Hippocampal formation (tissue), 2 donors: ENCODE results near the gene ITFG2.
"Not testable (repeated sequence)": the region's sequence is repeated elsewhere in the genome, so short reads cannot be mapped to it uniquely, and the experiment has no call there.

ENCODE experiments used
- DNase-seq, 2 donors: peaks; one replicate each; lab custom pipeline; 2025; lab: John Stamatoyannopoulos, UW

ITFG2 gene

DNA sequence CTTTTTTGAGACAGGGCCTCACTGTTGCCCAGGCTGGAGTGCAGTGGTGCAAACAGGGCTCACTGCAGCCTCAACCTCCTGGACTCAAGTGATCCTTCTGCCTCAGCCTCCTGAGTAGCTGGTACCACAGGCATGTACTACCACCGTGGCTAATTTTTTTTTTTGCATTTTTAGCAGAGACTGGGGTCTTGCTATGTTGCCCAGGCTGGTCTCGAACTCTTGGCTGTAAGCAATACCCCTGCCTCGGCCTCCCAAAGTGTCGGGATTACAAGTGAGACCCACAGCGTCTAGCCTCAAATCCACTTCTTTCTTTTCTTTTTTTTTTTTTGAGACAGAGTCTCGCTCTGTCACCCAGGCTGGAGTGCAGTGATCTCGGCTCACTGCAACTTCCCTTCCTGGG lies 50.9 kb downstream of the ITFG2 start:
- DNase-seq: not testable (repeated sequence)

DNA sequence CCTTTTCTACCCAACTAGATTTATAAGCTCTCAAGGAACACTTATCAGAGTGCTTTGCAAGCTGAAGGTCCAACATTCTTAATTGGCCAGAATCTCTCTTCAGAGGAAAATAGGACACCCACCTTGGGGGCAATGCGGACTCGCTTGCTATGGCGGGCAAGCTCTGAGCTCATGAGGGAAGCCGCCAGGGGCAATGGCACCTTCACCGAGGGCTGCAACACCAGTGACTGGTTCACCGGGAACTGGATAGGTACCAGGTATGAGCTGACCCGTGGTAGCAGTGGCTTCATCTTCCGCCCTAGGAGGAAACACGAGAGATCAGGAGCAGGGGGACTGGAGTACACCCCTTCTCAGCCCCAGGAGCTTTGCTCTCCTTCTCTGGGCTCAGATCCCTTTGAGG lies 51.7 kb downstream of the ITFG2 start:
- DNase-seq: no peak

DNA sequence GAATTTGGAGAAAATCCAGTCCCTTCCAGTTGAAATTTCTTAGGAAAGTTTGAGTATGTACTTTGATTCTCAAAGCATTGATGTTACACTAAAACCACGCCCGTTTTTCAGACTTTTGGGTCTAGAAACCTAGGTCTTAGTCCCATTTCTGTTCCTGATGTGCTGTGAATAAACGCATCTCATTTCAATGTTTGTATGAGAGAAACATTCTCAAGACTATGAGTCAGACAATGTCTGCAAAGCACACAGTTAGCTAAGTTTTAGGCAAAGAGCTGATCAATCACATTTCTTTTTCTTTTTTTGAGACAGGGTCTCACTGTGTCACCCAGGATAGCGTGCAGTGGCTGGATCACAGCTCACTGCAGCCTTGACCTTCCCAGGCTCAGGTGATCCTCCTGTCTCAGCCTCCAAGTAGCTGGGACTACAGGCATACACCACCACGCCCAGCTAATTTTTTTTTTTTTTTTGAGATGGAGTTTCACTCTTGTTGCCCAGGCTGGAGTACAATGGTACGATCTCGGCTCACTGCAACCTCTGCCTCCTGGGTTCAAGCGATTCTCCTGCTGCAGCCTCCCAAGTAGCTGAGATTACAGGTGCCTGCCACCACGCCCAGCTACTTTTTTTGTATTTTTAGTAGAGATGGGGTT lies 56.6 kb downstream of the ITFG2 start:
- not testable (repeated sequence) for DNase-seq
